ENCODE measurements around the gene BACH1.
"Not testable (repeated sequence)": the region's sequence is repeated elsewhere in the genome, so short reads cannot be mapped to it uniquely, and the experiment has no call there.

Gene BACH1

DNA sequence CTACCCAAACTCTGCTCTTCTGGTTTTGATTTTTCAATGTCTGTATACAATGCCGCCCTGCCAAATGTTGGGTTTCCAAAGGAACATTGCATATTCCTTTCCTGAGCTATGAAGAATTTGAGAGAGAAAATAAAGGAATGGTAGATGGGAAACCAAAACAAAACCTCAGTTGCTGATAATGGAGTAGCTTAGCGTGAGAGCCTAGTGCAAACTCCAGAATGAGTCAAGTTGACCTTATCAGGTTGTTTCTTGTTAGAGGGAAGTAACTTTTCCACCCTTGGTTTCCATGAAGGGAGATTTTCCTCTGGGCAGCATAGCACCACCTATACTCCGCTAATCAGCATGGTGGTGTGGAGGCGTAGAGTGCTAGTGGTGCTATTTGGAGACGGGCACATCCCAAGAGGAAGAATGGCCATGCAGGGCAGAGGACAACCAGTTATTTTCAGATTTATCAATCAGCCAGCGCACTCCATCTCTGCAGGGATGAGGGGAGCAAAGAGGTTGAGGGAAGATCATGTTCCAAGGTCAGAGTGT lies 51.6 kb downstream of the BACH1 start:
- DNase-seq: no peak

DNA sequence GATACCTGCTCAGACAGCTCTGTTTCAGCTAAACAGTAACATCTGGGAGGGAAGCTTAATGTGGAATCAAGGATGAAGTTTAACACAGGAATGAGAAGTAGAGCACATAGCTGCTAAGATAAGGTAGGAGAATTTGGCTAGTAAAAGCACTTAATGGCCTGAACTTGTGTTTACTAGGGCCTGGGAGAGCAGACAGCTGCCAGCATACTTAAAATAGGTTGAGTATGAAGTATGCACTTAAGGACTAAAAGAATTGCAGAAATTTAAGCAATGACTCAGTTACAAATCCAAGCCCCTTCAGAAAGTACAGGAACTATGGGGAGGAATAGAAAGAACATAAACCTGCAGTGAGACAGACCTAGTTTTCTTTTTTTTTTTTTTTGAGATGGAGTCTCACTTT lies 53.0 kb downstream of the BACH1 start:
- DNase-seq: no peak

DNA sequence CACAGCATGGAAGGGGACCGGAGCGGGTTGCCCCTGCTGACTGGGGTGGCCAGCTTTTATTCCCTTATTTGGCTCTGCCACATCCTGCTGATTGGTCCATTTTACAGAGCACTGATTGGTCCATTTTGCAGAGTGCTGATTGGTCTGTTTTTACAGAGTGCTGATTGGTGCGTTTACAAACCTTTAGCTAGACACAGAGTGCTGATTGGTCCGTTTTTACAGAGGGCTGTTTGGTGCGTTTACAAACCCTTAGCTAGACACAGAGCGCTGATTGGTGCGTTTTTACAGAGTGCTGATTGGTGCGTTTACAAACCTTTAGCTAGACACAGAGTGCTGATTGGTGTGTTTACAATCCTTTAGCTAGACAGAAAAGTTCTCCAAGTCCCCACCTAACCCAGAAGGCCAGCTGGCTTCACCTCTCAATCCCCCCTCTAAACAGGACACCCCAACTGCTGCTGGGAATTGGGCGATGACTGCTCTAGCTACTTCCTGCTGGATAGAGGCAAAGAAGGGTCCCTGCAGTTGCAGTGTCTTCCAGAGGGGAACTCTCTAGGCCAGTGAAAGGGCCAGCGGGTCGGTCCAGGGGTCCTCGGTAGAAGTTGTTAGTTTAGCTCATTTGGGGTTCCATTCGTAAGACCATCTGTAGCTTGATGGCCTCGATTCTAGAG lies 56.5 kb downstream of the BACH1 start:
- not testable (repeated sequence) for DNase-seq

DNA sequence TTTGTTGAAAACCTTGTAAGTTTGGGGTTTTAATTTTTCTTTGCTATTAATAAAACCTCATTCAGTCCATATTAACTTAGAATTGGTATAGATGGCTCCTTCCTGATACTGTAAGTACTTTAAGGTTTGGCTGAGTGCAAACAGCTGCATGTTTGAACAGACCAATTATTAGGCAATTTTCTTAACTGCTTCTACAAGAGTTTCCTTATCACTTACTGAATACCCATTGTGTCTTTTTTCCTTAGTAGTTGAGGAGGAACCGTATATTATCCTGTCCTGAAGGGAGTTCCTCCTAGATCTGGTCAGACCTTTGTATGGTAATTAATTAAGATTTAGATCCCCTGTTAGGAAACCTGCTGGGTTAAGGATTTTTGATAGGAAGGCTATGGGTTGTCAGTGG lies 57.6 kb downstream of the BACH1 start:
- DNase-seq: not testable (repeated sequence)

DNA sequence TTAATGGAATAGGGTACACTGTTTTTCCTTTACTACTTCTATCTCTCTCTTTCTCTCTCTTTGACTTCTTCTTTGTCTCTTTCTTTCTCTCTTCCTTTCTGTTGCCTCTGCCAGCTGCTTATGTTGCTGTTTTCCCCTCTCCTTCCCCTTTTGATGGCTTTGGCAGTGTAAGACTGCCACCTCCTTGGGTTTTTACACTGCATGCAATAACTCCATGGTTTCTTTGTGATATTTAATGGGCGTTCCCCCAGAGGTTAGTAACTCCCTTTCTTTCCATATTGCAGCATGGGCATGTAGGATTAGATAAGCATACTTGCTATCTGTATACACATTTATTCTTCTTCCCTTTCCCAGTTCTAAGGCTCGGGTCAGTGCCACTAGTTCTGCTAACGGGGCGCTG lies 58.1 kb downstream of the BACH1 start:
- not testable (repeated sequence) for DNase-seq

DNA sequence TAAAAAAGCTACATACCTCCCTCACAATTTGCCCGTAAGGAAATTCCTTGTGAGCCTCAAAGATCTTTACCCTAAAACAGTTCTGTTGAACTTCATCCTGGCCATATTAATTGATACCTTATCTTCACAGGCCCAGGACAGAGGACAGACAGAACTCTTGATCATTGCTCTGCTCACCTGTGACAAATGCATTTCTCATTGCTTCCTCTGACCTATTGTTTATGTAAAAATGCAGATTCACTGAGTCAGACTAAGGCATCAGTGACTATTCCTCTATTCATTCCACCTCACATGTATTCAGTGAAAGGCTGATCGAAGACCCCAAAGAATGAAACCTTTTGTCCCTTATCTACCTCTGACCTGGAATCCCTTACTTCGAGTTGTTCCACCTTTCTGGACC lies 61.0 kb downstream of the BACH1 start:
- DNase-seq: no peak

DNA sequence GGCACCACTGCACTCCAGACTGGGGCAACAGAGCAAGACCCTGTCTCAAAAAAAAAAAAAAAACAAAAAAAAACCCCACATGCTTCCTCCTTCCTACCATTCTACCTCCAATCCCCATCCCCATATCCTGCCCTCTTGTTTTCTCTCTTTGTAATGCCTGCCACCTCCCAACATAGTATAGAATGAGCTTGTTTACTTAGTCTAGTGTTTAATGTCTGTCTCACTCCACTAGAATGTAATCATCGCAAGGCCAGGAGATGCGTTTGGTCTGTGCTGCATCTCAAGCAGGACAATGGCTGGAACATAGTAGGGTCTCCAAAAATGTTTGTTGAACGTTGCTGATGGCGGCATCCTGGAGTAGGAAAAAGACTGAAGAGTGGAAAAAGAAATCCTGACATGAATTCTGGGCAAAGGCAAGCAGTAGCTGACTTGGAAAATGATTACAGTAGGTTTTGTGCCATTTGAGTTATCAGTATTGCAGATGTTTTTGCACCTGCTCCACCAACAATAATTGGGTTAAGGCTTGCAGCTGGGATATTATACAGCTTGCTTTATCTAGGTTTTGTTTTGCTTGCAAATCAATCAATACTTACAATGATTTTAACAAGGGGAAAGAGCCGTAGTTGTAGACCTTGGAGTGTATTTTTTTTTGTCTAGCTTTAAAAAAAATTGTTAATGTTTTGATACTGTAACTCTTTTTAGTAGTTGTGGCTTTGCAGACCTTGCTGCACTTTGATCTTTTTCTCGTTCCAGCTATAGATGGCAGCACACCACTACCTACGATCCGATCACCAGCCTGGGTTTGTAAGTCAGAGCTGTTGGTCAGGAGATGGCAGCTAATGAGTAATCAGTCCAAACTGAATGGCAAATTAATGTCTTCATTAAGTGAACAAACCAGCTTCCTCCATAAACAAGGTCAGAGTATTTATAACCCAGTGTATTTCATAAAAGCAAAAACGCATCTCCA lies 62.4 kb downstream of the BACH1 start:
- no peak for DNase-seq

DNA sequence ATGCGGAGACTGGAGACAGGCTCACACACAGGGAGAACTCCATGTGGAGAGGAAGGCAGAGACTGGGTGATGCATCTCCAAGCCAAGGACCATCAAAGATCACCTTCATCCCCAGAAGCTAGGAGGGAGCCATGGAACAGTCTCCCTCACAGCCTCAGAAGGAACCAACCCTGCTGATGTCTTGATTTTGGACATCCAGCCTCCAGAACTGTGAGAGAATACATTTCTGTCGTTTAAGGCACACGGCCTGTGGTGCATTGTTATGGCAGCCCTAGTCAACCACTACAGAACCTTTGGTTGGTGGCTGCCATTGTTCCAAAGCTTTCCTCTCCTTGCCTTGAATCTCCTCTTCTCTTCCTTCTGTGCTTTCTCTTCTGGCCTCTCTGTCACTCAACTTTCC lies 64.0 kb downstream of the BACH1 start:
- DNase-seq: no peak

DNA sequence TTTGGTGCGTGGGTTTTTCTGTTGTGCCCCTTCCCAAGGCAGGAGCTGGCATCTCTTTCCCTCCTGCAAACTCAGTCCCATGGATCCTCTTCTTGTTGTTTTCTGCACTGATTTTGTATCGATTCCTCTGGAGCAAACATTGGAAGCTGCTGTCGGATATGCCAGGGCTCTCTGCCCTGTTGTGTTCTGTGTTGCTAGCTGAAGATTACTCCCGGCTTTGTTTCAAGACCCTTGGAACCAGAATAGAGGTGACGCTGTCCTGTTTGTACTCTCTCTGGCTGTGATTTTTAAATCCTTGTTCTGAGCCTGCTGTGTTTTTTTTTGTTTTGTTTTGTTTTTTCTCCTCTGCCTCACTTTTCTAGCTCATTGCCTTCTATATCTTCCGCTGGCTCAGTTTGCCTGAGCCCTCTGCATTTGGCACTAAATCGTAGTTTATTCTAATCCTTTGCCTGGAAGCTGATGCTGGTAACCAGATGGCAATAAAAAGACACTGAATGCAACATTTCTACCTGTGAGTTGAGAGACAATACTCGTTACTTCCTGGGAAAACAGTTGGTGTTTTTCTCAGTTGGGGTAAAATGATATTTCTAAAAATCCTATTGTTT lies 67.0 kb downstream of the BACH1 start:
- no peak for DNase-seq

DNA sequence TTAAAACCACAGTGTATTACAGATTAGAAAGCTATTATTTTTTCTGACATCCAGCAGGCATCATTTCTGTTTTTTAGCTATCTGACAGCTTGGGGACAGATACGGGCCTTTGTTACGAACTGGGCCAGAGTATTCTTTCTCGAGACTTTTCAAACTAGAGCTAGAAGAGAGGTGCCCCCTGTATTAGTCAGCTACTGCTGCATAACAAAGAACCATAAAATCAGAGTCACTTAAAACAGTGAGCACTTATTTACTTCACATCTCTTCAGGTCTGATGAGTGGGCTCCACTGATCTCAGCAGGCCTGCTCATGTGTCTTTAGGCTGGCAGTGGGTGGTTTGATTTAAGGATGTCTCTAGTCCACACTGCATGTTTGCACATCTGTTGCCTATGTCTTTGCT lies 67.8 kb downstream of the BACH1 start:
- no peak for DNase-seq

DNA sequence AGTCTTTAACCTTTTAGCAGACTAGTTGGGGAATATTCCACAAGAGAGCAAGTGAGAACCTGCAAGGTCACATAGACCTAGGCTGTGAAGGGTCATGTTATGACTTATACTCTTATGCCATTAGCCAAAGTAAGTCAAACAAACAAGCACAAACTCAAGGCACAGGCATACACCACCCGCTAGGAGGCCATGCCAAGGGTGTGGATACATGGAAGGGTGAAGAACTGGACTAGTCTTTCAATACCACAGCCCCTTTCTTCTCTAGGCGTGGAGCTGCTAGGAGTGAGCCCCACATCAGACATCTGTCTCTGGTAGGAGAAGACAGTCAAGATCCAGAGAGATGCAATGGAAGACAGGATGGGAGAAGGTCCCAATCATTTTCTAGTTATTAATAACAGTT lies 68.6 kb downstream of the BACH1 start:
- DNase-seq: no peak

DNA sequence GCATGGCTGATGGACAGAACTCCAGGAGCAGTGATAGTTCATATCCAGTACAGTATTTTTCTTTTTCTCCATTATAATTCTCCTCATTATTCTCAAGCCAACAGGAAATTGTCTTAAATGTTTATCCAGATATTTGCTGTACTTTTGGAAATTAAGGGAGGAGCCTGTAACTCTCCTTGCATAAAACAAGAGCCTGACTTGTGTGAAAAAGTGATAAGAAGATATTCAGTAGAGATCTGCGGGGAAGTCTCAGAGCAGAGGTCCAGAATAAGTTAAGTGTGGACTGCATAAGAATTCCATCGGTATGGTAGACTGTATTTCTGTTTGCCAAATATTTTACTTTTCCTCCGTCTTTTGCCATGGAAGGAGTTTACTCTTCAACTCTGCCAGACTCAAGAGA lies 70.2 kb downstream of the BACH1 start:
- DNase-seq: no peak

DNA sequence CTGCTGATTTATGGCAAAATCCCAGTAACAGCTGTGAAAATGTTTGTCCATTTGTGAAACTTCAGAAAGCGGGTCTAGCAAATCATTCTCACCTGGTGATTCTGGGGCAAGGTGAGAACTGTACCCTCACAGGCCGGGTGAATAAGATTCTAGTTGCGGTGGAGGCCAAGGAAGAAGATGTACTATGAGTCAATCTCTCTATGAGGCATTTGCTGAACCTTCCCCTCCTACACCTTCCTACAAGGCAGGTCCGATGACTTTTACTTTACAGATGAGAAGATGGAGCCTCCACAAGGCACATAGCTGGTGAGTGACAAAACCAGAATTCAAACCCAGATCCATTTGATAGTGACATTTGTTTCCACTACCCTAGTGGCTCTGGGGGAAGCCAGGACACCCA lies 72.7 kb downstream of the BACH1 start:
- no peak for DNase-seq

DNA sequence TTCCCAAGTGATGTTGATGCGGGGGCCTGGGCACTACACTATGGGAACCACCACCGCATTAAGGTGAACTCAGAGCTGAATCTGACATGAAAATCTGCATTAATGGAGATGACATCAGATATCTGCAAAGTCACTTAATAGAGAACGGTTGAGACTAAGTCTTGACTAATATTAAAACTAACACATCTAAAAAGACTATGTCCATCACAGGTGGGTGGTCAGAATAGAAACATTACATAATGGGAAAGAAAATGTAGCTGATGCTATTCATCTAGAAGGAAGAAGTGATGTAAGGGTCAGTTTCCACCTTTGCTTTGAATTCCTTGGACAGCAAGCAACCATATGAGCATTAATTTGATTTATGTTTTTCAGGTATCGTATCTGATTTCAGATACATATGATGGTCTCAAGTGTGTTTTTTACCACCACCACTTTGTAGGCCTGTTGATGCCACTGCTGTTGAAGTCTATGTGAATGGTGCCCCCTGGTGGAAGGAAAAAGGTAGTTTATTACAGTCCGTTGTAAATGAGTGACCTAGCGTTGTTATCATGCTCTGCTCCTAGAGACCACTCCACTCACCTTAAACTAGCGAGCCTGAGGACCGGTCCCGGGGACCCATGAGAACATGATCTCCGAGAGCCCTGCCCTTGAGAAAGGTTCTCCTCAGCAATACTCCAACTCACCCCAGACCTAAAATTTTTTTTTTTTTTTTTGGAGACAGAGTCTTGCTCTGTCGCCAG lies 73.5 kb downstream of the BACH1 start:
- DNase-seq: peak; percentile 32

DNA sequence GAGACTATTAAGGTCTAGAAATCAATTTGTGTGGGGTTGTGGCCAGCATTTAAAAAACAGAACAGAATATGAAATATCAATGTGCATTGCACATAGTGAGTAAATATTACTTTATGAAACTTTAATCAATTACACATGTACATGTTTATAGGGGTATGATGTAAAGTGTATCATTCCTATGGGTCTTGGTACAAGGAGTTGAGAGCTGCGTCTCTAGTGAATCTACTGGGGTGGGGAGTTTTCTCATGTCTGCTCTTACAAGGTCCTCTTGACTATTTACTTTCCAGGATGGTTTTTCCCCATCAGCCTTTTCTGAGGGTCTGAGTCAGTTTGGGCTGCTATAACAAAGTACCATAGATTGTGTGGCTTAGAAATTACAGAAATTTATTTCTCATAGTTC lies 75.8 kb downstream of the BACH1 start:
- no peak for DNase-seq

DNA sequence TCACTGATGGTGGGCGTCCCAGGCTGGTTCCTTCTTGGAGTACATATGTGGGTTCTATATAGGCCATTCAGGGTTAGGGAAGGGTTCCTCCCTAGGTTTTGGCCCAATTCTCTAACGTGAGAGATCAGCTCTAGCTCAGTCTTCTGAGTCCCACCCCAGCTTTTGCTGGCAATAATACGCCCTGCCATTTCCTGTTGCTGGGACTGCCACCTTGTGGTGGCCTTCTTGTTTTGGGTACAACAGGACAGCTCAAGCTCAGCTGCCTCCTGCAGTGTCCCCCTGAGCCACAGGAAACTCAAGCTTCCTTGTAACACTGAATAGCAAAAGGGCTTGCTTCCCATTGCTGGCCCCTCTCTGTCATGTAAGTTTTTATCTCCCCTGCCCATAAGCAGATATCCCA lies 77.8 kb downstream of the BACH1 start:
- no peak for DNase-seq

DNA sequence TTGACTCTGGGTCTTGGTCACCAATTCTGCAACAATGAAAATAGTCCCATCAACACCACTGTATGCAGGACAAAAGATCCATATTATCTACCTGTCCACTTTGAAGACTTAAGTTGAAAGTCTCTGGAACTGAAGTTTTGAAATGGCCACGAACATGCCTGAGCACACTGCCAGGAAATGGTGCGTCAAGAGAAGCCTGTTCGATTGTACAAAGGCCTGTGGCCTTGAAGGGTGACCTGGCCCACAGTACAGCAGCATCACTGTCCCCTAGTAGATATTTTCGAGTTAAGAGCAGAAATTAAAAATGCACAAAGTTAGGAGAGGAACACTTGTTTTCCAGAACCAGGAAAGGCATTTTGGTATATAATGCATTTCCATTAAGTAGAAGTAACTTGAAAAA lies 78.5 kb downstream of the BACH1 start:
- no peak for DNase-seq

DNA sequence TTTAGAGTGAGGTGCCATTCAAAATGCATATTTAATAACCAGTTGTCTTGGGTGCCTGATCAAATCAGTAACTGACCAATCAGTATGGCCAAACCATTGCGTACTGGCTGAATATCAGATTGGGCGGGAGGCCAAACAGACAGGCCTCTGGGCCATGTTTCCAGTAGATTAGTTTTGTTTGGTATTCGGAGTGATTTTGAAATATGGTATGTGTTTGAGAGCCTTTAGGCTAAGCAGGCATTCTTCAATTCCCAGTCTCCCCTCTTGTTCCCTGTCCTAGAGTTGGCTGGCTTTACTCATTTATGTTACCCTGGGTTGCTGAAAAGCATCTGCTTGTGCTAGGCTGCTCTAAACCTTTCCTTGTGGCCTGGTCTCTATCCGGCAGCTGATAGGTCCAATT lies 80.1 kb downstream of the BACH1 start:
- DNase-seq: no peak

DNA sequence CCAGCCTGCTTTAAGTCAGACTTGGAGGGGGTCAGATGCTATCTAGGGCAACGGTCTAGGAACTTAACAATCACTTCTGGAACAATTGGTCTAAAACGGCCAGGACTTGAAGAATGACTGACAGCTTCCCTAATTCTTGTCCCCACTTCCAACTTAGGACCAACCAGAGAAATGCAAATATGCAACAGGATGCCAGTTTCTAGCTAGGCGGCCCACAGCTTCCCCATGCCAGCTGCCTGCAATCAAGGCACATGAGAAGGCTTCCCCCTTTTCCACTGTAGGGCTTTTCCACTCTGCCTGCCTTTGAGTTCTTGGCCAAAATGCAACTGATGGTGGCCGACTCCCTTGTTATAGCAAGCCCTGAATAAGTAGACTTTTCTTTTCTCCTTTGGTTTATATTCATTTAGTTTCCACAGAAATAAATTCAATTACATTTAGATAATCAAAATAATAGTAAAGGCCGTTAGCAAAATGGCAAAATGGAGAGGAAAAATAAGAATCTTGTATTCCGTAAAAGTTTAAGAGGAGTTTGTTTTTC lies 80.9 kb downstream of the BACH1 start:
- DNase-seq: no peak

DNA sequence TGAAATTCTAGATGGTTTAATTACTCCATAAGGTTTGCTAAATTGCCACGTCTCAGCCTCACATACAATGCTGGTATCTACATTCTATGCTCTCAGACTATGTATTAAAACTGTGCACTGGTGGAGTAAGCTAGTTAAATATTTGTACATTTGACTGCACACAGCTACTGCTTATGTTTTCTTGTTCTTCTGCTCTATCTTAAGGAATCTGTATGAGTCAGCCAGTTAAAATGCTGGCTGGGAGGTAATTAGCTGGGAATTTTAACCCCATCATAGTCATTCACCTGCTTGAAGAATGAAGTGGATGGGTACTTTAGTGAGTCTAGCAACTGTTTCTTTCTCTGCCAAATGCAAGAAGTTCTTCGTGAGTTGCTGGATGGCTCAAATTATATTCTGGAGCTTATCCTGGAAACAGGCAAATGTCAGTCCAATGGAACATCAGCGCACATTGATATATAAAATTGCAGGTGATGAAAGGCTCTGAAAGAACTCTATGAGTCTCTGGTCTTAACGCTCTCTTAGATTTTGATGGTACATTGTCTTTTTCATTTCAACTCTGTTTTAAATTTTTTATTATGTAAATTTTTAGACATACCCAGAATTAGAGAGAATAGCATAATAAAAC lies 83.4 kb downstream of the BACH1 start:
- DNase-seq: no peak

DNA sequence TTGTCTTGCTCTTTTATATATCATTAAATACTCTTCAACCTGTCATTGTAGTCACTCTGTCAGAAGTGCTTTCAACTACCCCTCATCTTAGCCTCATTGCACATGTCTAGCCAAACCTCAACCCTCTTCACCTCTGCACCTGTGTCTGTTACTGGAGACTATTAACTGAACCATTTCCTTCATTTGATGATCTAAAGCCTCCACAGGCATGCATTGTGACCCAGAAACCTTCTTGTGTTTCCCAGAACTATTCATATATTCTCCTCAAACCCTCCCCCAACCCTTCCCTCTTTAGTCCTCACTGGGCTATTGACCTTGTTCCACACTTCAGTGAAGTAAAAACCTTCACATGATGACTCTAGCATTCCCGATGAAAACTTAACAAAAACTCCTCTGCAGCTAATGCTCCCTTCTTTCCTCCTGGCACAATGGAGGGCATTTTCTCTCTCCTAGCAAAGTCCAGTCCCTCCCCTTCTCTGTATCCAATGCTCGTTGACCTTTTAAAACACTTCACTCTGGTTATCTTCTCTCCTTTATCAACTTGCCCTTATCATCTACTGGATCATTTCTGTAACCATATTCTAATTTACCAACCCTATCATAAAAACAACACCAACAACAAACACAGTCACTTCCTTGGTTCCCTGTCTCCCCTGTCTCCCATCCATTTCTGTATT lies 86.1 kb downstream of the BACH1 start:
- no peak for DNase-seq

Data from NCI-H187 treated with DMSO at 0.1 percent for 48 hours (cell line).